HepG2 (cell line): Measurements from ENCODE around the gene GGT7. TPM values are rescaled to one million over a fixed set of nuclear protein-coding genes. Genes with fewer than 3 reads are reported as not detected.

Experiments
- JUNB ChIP-seq: sonication (generic); formaldehyde crosslinking; IDR thresholded peaks from 2 replicates; pipeline ENCODE4 v1.8.0; 2022; ENCODE audit warnings: missing genetic modification reagents, mild to moderate bottlenecking, borderline replicate concordance
- JUND ChIP-seq: sonication (generic); formaldehyde crosslinking; IDR thresholded peaks from 2 replicates; pipeline ENCODE4 v1.8.0; 2022; ENCODE audit warnings: mild to moderate bottlenecking, missing genetic modification reagents
- MIER3 ChIP-seq: IDR thresholded peaks from 2 replicates; pipeline ENCODE4 v1.6.1; 2016; ENCODE audit warnings: missing compliant biosample characterization, borderline replicate concordance
- NCOA1 ChIP-seq: sonication (generic); formaldehyde crosslinking; IDR thresholded peaks from 2 replicates; pipeline ENCODE4 v1.9.0; 2021; ENCODE audit warnings: missing genetic modification reagents
- NFRKB ChIP-seq: fragments of 450-650 bp; IDR thresholded peaks from 2 replicates; pipeline ENCODE4 v1.6.1; 2017
- NR2F6 ChIP-seq, 2 experiments: IDR thresholded peaks; 2 replicates each; pipeline ENCODE4 v1.6.1; 2016; ENCODE audit warnings: antibody characterized with exemption in 1 of 2, mild to moderate bottlenecking in 1 of 2
- SAP130 ChIP-seq: IDR thresholded peaks from 2 replicates; pipeline ENCODE4 v1.6.1; 2016; ENCODE audit warnings: low read depth
- SKIL ChIP-seq: sonication (generic); formaldehyde crosslinking; IDR thresholded peaks from 2 replicates; pipeline ENCODE4 v1.8.0; 2022; ENCODE audit warnings: missing genetic modification reagents, mild to moderate bottlenecking, moderate library complexity, borderline replicate concordance
- SRSF9 ChIP-seq: fragments of 200-400 bp; formaldehyde crosslinking; IDR thresholded peaks from 2 replicates; pipeline ENCODE4 v1.6.1; 2018; ENCODE audit warnings: borderline replicate concordance, mild to moderate bottlenecking, low read depth, low read length; ENCODE audit not compliant: insufficient read depth, poor library complexity, severe bottlenecking
- ZBTB46 ChIP-seq: sonication (generic); formaldehyde crosslinking; IDR thresholded peaks from 2 replicates; pipeline ENCODE4 v1.4.0; 2020; ENCODE audit warnings: mild to moderate bottlenecking, missing genetic modification reagents, borderline replicate concordance
- ZFX ChIP-seq: sonication (generic); formaldehyde crosslinking; IDR thresholded peaks from 2 replicates; pipeline ENCODE4 v1.4.0; 2020; ENCODE audit warnings: mild to moderate bottlenecking, low read depth, missing genetic modification reagents, moderate library complexity
- ZGPAT ChIP-seq: IDR thresholded peaks from 2 replicates; pipeline ENCODE4 v1.6.1; 2016; ENCODE audit warnings: mild to moderate bottlenecking
- ZHX1 ChIP-seq: sonication (generic); formaldehyde crosslinking; IDR thresholded peaks from 2 replicates; pipeline ENCODE4 v1.8.1; 2022; ENCODE audit warnings: low read depth, mild to moderate bottlenecking, missing genetic modification reagents
- ZNF234 ChIP-seq: sonication (generic); formaldehyde crosslinking; conservative IDR thresholded peaks from 2 replicates; pipeline ENCODE4 v1.5.1; 2020; ENCODE audit warnings: mild to moderate bottlenecking, missing genetic modification reagents
- ZNF276 ChIP-seq: sonication (generic); formaldehyde crosslinking; IDR thresholded peaks from 2 replicates; pipeline ENCODE4 v1.4.0; 2020; ENCODE audit warnings: mild to moderate bottlenecking, low read depth, missing genetic modification reagents
- ZNF33B ChIP-seq: sonication (generic); formaldehyde crosslinking; IDR thresholded peaks from 2 replicates; pipeline ENCODE4 v1.5.1; 2020; ENCODE audit warnings: mild to moderate bottlenecking, missing genetic modification reagents
- ZNF546 ChIP-seq: sonication (generic); formaldehyde crosslinking; conservative IDR thresholded peaks from 2 replicates; pipeline ENCODE4 v1.8.1; 2023; ENCODE audit warnings: mild to moderate bottlenecking, missing genetic modification reagents
- ZNF747 ChIP-seq: sonication (generic); formaldehyde crosslinking; IDR thresholded peaks from 2 replicates; pipeline ENCODE4 v1.8.1; 2023; ENCODE audit warnings: missing genetic modification reagents, mild to moderate bottlenecking, borderline replicate concordance
- ZNF772 ChIP-seq: sonication (generic); formaldehyde crosslinking; IDR thresholded peaks from 2 replicates; pipeline ENCODE4 v1.5.0; 2020; ENCODE audit warnings: mild to moderate bottlenecking, missing genetic modification reagents
- polyA plus RNA-seq, 8 experiments: library from polyadenylated mRNA; depleted of rRNA in 3 of 8; stranded (reverse) in 7 of 8; unstranded in 1 of 8; fragments of >200 nt; fragmentation: Illumina TruSeq in 4 of 8; extraction: Trizol in 4 of 8; gene quantifications; 2 replicates each; pipeline versions ENCODE4 v1.2.1 to v1.2.3, GENCODE V29; 2011 to 2016; ENCODE audit warnings: low read depth in 4 of 8, missing spikeins in 1 of 8, mixed read lengths in 1 of 8; ENCODE audit not compliant: insufficient read depth in 1 of 8
- total RNA-seq, 5 experiments: library from RNA; depleted of rRNA; stranded (reverse); fragments of >200 nt; fragmentation: Illumina TruSeq; extraction: Trizol; gene quantifications; 2 replicates each; pipeline ENCODE4 v1.2.3, GENCODE V29; 2016; ENCODE audit warnings: low read depth in 1 of 5

GGT7 gene
- total and polyA plus RNA-seq, 2 of the 13 experiments (the other 11 are each of a cell fraction or from before 2014, with no cell fraction given): 6.6 to 23.0 TPM

GRCh38 chr20:34824806-34825529 is 47.7 kb downstream of the GGT7 start (continued):
- no peak for TF ChIP-seq ZNF747 (CRISPR knock-in tag)
- TF ChIP-seq ZNF33B (CRISPR knock-in tag): no peak
- no peak for TF ChIP-seq ZNF772 (CRISPR knock-in tag)
- TF ChIP-seq ZGPAT (CRISPR knock-in tag): no peak; the same call in 1 of the 2 replicates
- peak; percentile 21; the same call in 1 of the 2 replicates for TF ChIP-seq ZHX1 (CRISPR knock-in tag)
- peak; percentile 94 for TF ChIP-seq ZFX (CRISPR knock-in tag)
- no peak for TF ChIP-seq SKIL
- no peak for TF ChIP-seq MIER3 (CRISPR knock-in tag)
- no peak for TF ChIP-seq JUNB (CRISPR knock-in tag)
- TF ChIP-seq NFRKB: no peak
- peak; percentile 69; the same call in 1 of the 2 replicates for TF ChIP-seq SAP130 (CRISPR knock-in tag)
- TF ChIP-seq ZNF276 (CRISPR knock-in tag): no peak
- no peak for TF ChIP-seq NCOA1 (CRISPR knock-in tag)
- no peak for TF ChIP-seq JUND
- TF ChIP-seq ZNF546 (CRISPR knock-in tag): 0 out of 2 replicates have a peak, but pooled peaks have one; percentile 19
- TF ChIP-seq ZBTB46: no peak; the same call in 1 of the 2 replicates
- no peak for TF ChIP-seq SRSF9
- TF ChIP-seq ZNF234: no peak
- TF ChIP-seq NR2F6 (IDR thresholded peaks at IDR 0.05): no peak
- TF ChIP-seq NR2F6 (CRISPR knock-in tag; IDR thresholded peaks at IDR 0.05): peak; percentile 66; the same call in 1 of the 2 replicates
